Activated CD4-positive, alpha-beta memory T cell treated with anti-CD3 and anti-CD28 coated beads for 36 hours (primary cell): ENCODE results near the gene KYAT1. TPM values are rescaled to one million over a fixed set of nuclear protein-coding genes. Genes with fewer than 3 reads are reported as not detected.
"Not testable (repeated sequence)": the region's sequence is repeated elsewhere in the genome, so short reads cannot be mapped to it uniquely, and the experiment has no call there.

Experiments used
- CTCF ChIA-PET: fragments of 350-600 bp; sonication (Branson Sonifier 250); formaldehyde crosslinking; loops from one replicate; lab custom pipeline; 2021; ENCODE audit warnings: antibody characterized with exemption, inconsistent platforms; lab: Charles Lee
- POLR2A ChIA-PET: fragments of 350-600 bp; sonication (Branson Sonifier 250); formaldehyde crosslinking; loops from one replicate; lab custom pipeline; 2021; ENCODE audit warnings: antibody characterized with exemption; lab: Charles Lee
- DNase-seq: peaks from one replicate; pipeline ENCODE4 v3.0.0-alpha.2; 2020
- H3K27ac Mint-ChIP-seq: one replicate; pipeline ENCODE4 v1.8.0; 2021; ENCODE audit warnings: mixed read lengths
- H3K27me3 Mint-ChIP-seq: one replicate; pipeline ENCODE4 v1.8.0; 2021; ENCODE audit warnings: mixed read lengths
- H3K36me3 Mint-ChIP-seq: one replicate; pipeline ENCODE4 v1.8.0; 2021; ENCODE audit warnings: mixed read lengths
- H3K4me1 Mint-ChIP-seq: one replicate; pipeline ENCODE4 v1.8.0; 2021; ENCODE audit warnings: low read depth, mixed read lengths
- H3K4me3 Mint-ChIP-seq: one replicate; pipeline ENCODE4 v1.8.0; 2021; ENCODE audit warnings: mild to moderate bottlenecking, mixed read lengths
- H3K9me3 Mint-ChIP-seq: one replicate; pipeline ENCODE4 v1.8.0; 2021; ENCODE audit warnings: mixed read lengths
- intact Hi-C: fragments of 100-400 bp; cut with micrococcal nuclease; formaldehyde crosslinking; loops from one replicate; pipeline ENCODE4 v1.15.1; 2023
- total RNA-seq, 2 experiments: library from RNA; stranded (reverse); gene quantifications; one replicate each; pipeline ENCODE4 v1.2.3, GENCODE V29; 2021

Gene KYAT1
- total RNA-seq, 2 experiments from 2014 or later = 15.9 to 18.1 TPM

- CTCF ChIA-PET = interaction anchor here (0.7 to 1.4 kb wide), 4 partner anchors 10 to 78 kb away, joined by 3 to 4 read pairs (median 4); no protein-coding TSS in a partner anchor
- DNase-seq, H3K27me3 Mint-ChIP-seq, H3K27ac Mint-ChIP-seq, H3K4me1 Mint-ChIP-seq, H3K4me3 Mint-ChIP-seq, intact Hi-C loops: not testable (repeated sequence)
- POLR2A ChIA-PET = interaction anchor here (0.6 kb wide), 1 partner anchor 103 kb away, joined by 4 read pairs; no protein-coding TSS in a partner anchor
- peaks cover 17% of the 10 kb centered on the region for H3K9me3 Mint-ChIP-seq
- peaks cover 18% of the 10 kb centered on the region for H3K36me3 Mint-ChIP-seq
Observed at GRCh38 chr9:128851779-128852600, 29.8 kb downstream of the KYAT1 start.

GRCh38 chr9:128851024-128851423, 30.7 kb downstream of the KYAT1 start:
- POLR2A ChIA-PET, DNase-seq, intact Hi-C loops, H3K27ac Mint-ChIP-seq, H3K4me3 Mint-ChIP-seq, H3K4me1 Mint-ChIP-seq, H3K27me3 Mint-ChIP-seq: not testable (repeated sequence)
- CTCF ChIA-PET = interaction anchor here (1.4 kb wide), 1 partner anchor 79 kb away, joined by 4 read pairs; no protein-coding TSS in a partner anchor
- peaks cover 17% of the 10 kb centered on the region for H3K9me3 Mint-ChIP-seq
- H3K36me3 Mint-ChIP-seq = peaks cover 18% of the 10 kb centered on the region

DNA sequence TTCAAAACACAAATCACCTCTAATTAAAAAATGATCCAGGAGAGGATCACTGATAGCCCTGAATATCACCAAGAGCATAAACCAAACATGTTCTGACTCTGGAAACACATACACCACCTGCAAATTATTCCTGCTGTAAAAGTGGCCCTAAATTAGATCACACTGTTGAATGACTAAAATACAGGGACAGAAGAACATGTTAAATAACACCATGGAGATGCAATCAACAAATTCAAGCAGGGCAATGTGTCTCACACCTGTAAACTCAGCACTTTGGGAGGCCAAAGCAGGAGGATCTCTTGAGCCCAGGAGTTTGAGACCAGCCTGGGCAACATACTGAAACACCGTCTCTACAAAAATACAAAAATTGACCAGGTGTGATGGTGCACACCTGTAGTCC, 33.9 kb downstream of the KYAT1 start:
- intact Hi-C loops = no loop called here
- CTCF ChIA-PET = no interaction called here
- no peak overlapping the region for H3K4me3 Mint-ChIP-seq

GRCh38 chr9:128846680-128847030, 35.1 kb downstream of the KYAT1 start:
- intact Hi-C loops = no loop called here
- CTCF ChIA-PET = no interaction called here
- POLR2A ChIA-PET = no interaction called here
- peaks cover 17% of the 10 kb centered on the region for H3K9me3 Mint-ChIP-seq
- H3K36me3 Mint-ChIP-seq = peaks cover 21% of the 10 kb centered on the region
- H3K4me1 Mint-ChIP-seq = no peaks in the 10 kb centered on the region
- H3K4me3 Mint-ChIP-seq = no peak overlapping the region
- no peak for DNase-seq
- H3K27me3 Mint-ChIP-seq = no peaks in the 10 kb centered on the region
- no peak overlapping the region for H3K27ac Mint-ChIP-seq

More for the DNA sequence above, 33.9 kb downstream of the KYAT1 start:
- Mint-ChIP-seq H3K27me3 (no peaks in the 10 kb centered on the region), H3K36me3 (peaks cover 18% of the 10 kb centered on the region), H3K4me1 (no peaks in the 10 kb centered on the region), H3K9me3 (peaks cover 17% of the 10 kb centered on the region), H3K27ac (no peak overlapping the region)
- DNase-seq = no peak
- POLR2A ChIA-PET = no interaction called here

- no peaks in the 10 kb centered on the region for H3K4me1 Mint-ChIP-seq
- no peak for DNase-seq
- H3K36me3 Mint-ChIP-seq = peaks cover 8% of the 10 kb centered on the region
- H3K9me3 Mint-ChIP-seq = peaks cover 4% of the 10 kb centered on the region
- ChIA-PET CTCF (interaction anchor here (1.1 to 1.6 kb wide), 3 partner anchors 19 to 83 kb away, joined by 6 to 7 read pairs (median 6); partner anchors contain the start of gene ENDOG), POLR2A (no interaction called here)
- H3K27ac Mint-ChIP-seq = no peak overlapping the region
- no peaks in the 10 kb centered on the region for H3K27me3 Mint-ChIP-seq
- intact Hi-C loops = no loop called here
- no peak overlapping the region for H3K4me3 Mint-ChIP-seq
Observed at GRCh38 chr9:128845186-128845931, 36.4 kb downstream of the KYAT1 start.

DNA sequence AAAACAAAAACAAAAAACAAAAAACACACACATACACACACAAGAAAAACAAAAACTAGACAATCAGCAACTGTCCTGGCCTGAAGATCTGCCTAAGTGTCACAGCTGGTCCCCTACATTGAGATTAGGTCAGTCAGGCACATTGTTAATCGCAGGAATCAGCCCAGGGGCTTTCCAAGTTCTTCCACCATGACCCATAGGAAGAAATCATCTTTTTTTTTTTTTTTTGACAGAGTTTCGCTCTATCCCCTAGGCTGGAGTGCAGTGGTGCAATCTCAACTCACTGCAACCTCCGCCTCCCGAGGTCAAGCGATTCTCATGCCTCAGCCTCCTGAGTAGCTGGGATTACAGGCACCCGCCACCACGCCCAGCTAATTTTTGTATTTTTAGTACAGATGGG, 38.6 kb downstream of the KYAT1 start:
- POLR2A ChIA-PET = not testable (repeated sequence)

GRCh38 chr9:128841694-128842492, 39.9 kb downstream of the KYAT1 start:
- peaks cover 2% of the 10 kb centered on the region for H3K36me3 Mint-ChIP-seq
- no peak overlapping the region for H3K27ac Mint-ChIP-seq
- no peaks in the 10 kb centered on the region for H3K27me3 Mint-ChIP-seq
- H3K4me3 Mint-ChIP-seq = no peak overlapping the region
- H3K9me3 Mint-ChIP-seq = no peaks in the 10 kb centered on the region
- POLR2A ChIA-PET = no interaction called here
- CTCF ChIA-PET = interaction anchor here (0.6 kb wide), 1 partner anchor 38 kb away, joined by 3 read pairs; no protein-coding TSS in a partner anchor
- no peaks in the 10 kb centered on the region for H3K4me1 Mint-ChIP-seq
- intact Hi-C loops = no loop called here
- no peak for DNase-seq

More for the DNA sequence above, 38.6 kb downstream of the KYAT1 start:
- H3K27ac Mint-ChIP-seq, H3K4me1 Mint-ChIP-seq, H3K36me3 Mint-ChIP-seq, H3K9me3 Mint-ChIP-seq, intact Hi-C loops, H3K27me3 Mint-ChIP-seq, DNase-seq, CTCF ChIA-PET, H3K4me3 Mint-ChIP-seq: not testable (repeated sequence)

DNA sequence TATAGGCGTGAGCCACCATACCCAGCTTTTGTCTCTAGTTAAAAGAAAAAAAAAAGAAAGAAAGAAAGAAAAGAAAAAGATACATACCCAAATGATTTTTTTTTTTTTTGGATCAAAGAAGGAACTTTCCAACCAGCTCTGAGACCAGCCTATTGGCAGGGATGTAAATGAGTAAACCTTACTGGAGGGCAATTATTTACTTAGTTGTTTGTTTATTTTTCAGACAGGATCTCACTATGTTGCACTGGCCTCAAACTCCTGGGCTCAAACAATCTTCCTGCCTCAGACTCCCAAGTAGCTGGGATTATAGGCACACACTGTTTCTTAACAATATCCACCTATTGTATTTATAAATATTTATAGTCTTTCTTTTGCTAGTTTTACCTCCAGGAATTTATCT, 41.2 kb downstream of the KYAT1 start:
- H3K4me3 Mint-ChIP-seq = no peak overlapping the region
- DNase-seq = no peak
- no peaks in the 10 kb centered on the region for H3K9me3 Mint-ChIP-seq
- H3K4me1 Mint-ChIP-seq = no peaks in the 10 kb centered on the region
- ChIA-PET POLR2A (no interaction called here), CTCF (interaction anchor here (0.6 kb wide), 1 partner anchor 22 kb away, joined by 3 read pairs; the partner anchor contains the start of gene ENDOG)
- intact Hi-C loops = no loop called here
- no peaks in the 10 kb centered on the region for H3K27me3 Mint-ChIP-seq
- H3K36me3 Mint-ChIP-seq = peaks cover 2% of the 10 kb centered on the region
- no peak overlapping the region for H3K27ac Mint-ChIP-seq

DNA sequence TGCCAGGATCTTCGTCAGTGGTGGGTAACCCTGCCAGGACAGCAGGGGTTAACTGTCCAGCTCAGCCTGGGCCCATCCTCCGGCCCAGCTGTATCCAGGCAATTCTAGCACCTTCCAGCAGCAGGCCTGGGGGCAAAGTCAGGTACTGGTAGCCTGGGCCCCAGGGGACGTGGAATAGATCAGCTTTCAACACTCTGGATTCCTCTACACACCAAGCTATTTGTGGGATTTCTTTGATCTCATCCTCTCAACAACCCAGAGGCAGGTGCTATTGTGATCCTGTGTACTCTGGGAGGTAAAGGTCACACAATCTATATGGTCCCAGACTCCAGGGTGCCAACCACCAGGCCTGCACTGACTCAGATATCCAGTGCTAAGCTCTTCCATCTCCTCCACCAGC, 43.4 kb downstream of the KYAT1 start:
- DNase-seq = no peak
- Mint-ChIP-seq H3K27ac (no peak overlapping the region), H3K9me3 (no peaks in the 10 kb centered on the region), H3K36me3 (peaks cover 5% of the 10 kb centered on the region), H3K4me1 (no peaks in the 10 kb centered on the region), H3K4me3 (no peak overlapping the region), H3K27me3 (no peaks in the 10 kb centered on the region)
- intact Hi-C loops = no loop called here
- POLR2A ChIA-PET = no interaction called here
- CTCF ChIA-PET = interaction anchor here (1.1 kb wide), 1 partner anchor 20 kb away, joined by 4 read pairs; the partner anchor contains the start of gene ENDOG

DNA sequence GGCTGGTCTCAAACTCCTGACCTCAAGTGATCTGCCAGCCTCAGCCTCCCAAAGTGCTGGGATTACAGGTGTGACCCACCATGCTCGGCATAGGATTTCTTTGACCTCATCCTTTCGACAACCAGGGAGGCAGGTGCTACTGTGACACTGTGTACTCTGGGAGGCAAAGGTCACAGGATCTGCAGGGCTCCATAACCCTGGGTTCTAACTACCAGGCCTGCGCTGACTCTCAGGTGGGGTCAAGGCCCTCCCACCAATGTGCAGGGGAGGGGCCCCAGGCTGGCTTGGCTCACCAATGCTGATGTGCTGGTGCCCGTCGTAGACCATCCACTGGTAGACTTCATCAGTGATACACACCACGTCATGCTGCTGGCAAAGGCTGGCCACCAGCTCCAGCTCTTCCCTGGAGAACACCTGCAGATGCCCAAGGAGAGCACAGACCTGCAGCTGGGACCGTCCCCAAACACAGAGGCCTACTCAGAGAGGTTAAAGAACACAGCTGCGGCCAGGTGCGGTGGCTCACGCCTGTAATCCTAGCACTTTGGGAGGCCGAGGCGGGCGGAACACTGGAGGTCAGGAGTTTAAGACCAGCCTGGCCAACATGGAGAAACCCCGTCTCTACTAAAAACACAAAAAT, 45.1 kb downstream of the KYAT1 start:
- H3K4me1 Mint-ChIP-seq = no peaks in the 10 kb centered on the region
- no peak overlapping the region for H3K4me3 Mint-ChIP-seq
- H3K36me3 Mint-ChIP-seq = peaks cover 5% of the 10 kb centered on the region
- no peaks in the 10 kb centered on the region for H3K27me3 Mint-ChIP-seq
- intact Hi-C loops = no loop called here
- H3K27ac Mint-ChIP-seq = no peak overlapping the region
- POLR2A ChIA-PET = no interaction called here
- no peaks in the 10 kb centered on the region for H3K9me3 Mint-ChIP-seq
- CTCF ChIA-PET = interaction anchor here (2.2 kb wide), 1 partner anchor 18 kb away, joined by 6 read pairs; the partner anchor contains the start of gene ENDOG
- DNase-seq = no peak
